Glomerular visceral epithelial cell (primary cell): ENCODE data around the gene ZNF140.

Experiments used
- DNase-seq: peaks from one replicate; pipeline ENCODE4 v3.0.0-alpha.2; 2016; ENCODE audit errors: extremely low spot score

The ZNF140 gene

DNA sequence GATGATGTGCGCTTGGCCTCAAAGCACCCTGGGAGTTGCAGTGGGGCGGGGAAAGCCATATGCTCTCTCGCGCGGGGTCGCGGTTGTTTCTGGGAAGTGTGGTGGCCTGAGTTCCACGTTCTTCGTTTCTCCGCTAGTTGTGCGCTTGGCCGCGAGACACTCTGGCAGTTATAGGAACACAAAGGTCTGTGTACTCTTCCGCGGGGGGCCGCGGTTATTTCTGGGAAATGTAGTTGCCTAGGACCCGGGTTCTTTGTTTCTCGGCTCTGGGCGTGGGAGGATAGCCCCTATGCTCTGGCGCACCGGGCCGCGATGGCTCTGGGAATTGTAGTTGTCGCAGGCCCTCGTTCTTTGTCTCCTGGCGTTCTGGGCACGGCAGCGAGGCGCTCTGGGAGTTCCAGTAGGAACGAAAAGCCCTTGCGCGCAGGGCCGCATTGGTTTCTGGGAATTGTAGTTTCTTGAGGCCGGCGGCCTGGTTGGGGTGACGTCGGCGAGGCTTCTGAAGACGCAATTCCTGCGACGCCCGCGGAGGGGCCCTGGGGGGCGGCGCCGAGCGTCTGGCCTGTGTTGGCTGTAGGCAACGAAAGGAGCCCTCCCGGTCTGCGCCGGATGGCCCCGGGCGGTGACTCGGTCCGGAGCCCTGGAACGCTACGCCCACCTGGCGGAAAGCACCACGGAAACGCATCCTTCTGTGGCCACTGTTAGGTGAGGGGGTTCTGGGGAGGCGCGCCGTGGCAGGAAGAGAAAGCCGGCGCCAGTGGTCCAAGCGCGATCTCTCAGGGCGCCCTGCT is at the start of gene ZNF140:
Gene ZNF140 (plus strand): TSS at position 556 of the 791 bp plus-strand sequence. CDS start 398 bp downstream, outside the sequence.
- DNase-seq, result peak; percentile 75

- peak; percentile 98 for DNase-seq
These were observed 43.3 kb upstream of the ZNF140 start, which contains the start of gene ZNF84 for GRCh38 chr12:133037207-133038005. ZNF84 (plus strand) TSS chr12:133037509; CDS start chr12:133041468, 3,959 bp downstream.

DNA sequence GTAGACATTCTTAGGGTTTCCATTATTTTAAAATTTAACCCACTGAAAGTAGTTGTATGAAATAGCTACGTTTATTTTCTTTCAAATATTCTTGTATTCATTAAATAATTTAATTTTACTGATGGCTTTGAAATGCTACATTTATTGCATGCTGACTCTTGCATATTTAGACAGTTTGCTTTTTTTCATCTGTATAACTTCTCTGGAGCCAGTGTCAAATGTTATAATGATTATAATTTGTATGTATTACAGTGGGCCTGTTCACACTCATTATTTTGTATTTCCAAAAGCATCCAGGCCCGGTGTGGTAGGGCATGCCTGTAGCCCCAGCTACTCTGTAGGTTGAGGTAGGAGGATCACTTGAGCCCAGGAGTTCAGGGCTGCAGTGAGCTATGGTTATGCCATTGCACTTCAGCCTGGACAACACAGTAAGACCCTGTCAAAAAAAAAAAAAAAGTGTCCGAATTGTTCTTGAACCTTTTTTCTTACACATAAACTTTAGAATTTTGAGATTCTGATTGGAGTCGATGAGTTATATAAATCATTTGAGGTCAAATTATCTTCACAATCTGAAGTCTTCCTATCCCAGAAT is 42.5 kb upstream of the ZNF140 start:
- no peak for DNase-seq

DNA sequence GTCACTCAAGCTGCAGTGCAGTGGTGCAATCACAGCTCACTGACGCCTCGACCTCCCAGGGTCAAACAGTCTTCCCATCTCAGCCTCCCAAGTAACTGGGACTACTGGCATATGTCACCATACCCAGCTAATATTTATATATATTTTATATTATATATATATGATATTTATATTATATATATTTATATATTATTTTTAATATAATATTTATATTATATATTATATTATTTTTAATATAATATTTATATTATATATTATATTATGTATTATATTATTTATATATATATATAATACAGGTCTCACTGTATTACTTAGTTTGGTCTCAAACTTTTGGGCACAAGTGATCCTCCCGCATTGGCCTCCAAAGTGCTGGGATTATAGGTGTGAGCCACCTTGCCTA is 34.0 kb upstream of the ZNF140 start:
- DNase-seq, result no peak

DNA sequence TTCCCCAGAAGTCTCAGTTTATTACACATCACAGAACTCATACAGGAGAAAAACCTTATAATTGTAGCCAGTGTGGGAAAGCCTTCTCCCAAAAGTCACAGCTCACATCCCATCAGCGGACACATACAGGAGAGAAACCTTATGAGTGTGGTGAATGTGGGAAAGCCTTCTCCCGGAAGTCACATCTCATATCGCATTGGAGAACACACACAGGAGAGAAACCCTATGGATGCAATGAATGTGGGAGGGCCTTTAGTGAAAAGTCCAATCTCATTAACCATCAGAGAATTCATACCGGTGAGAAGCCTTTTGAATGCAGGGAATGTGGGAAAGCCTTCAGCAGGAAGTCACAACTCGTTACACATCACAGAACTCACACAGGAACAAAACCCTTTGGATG is 23.3 kb upstream of the ZNF140 start:
- DNase-seq, result no peak

GRCh38 chr12:133058203-133059113 is 22.3 kb upstream of the ZNF140 start:
- no peak for DNase-seq

- DNase-seq, result no peak
These were observed 18.8 kb upstream of the ZNF140 start for GRCh38 chr12:133061954-133062353.

GRCh38 chr12:133063556-133063955 is 17.2 kb upstream of the ZNF140 start:
- no peak for DNase-seq

GRCh38 chr12:133073836-133074235 is 6.9 kb upstream of the ZNF140 start:
- DNase-seq, result no peak

GRCh38 chr12:133080026-133080367 is 726 bp upstream of the ZNF140 start:
- peak; percentile 78 for DNase-seq

- no peak for DNase-seq
These were observed 547 bp downstream of the ZNF140 start for GRCh38 chr12:133081159-133081780.

DNA sequence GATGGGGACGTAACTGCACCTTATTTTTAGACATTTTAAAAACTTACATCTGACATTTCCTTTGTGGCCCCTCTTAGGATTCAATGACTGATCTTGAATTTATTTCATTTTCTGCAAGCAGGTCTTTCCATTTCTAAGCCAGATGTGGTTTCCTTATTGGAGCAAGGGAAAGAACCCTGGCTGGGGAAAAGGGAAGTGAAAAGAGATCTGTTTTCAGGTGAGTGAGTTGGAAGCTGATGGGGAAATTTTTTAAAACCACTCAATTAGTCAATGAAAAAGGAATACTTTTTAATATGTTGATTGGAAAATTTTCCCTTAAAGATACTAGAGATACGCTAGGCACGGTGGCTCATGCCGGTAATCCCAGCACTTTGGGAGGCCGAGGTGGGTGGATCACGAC is 2.6 kb downstream of the ZNF140 start:
- DNase-seq, result no peak

DNA sequence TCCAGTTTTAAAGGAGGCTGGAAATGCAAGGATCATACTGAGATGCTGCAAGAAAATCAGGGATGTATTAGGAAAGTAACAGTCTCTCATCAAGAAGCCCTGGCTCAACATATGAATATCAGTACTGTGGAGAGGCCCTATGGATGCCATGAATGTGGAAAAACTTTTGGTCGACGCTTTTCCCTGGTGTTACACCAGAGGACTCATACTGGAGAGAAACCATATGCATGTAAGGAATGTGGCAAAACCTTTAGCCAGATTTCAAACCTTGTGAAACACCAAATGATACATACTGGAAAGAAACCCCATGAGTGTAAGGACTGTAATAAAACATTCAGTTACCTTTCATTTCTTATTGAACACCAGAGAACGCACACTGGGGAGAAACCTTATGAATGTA is 24.9 kb downstream of the ZNF140 start:
- DNase-seq, result no peak

DNA sequence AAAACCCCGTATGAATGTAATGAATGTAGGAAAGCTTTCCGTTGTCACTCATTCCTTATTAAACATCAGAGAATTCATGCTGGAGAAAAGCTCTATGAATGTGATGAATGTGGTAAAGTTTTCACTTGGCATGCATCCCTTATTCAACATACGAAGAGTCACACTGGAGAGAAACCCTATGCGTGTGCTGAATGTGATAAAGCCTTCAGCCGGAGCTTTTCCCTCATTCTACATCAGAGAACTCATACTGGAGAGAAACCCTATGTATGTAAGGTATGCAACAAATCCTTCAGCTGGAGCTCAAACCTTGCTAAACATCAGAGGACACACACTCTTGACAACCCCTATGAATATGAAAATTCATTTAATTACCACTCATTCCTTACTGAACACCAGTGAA is 25.5 kb downstream of the ZNF140 start:
- no peak for DNase-seq

GRCh38 chr12:133107121-133107520 is 26.4 kb downstream of the ZNF140 start:
- no peak for DNase-seq

GRCh38 chr12:133108150-133108549 is 27.4 kb downstream of the ZNF140 start:
- no peak for DNase-seq

DNA sequence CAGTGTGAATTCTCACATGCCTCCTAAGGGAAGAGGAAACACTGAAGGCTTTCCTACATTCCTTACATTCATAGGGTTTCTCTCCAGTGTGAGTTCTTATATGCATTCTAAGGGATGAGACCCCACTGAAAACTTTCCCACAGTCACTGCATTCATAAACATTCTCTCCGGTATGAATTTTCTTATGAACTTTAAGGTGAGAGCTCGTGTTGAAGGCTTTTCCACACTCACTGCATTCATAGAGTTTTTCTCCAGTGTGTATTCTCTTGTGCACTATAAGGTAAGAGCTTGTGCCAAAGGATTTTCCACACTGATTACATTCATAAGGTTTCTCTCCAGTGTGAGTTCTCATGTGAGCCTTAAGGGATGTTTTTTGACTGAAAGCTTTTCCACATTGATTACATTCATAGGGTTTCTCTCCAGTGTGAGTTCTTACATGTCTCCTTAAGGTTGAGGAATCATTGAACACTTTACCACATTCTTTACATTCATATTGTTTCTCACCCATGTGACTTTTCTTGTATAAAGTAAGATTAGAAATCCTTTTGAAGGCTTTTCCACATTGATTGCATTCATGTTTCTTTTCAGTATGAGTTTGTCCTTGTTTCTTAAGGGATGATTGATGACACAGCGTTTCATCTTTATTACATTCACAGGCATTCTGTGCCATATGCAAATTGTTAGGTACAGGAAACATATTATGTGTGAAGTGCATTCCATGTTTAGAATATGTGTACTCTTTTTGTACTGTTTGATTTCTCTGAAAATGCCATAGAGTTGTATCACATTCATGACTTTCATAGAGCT is 39.9 kb downstream of the ZNF140 start:
- DNase-seq, result no peak

GRCh38 chr12:133124674-133125073 is 44.0 kb downstream of the ZNF140 start:
- DNase-seq, result no peak

DNA sequence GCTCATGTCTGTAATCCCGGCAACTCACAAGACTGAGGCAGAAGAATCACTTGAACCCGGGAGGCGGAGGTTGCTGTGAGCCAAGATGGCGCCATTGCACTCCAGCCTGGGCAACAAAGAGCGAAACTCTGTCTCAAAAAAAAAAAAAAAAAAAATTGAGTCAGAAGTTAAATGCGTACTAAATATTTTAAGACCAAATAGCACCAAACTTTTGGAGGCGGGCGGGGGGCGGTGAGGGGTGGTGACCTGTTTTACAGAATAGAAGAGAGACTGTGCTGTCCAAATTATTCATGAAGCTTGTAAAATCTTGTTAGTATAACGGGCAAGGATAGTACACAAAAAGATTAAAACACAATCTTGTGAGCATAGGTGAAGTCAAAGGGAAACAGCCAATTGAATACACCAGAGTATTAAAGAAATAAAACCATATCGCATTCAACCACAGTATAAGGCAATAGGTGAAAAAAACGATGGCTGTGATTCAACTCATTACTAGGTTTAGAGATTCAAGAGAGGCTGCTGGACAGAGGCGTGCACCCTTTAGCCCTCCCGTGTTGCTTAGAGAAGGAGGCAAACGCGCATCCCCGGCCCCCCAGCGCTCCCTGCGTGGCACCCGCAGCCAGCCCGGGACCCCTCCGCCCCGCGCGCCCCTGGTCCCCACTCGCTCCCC is 48.8 kb downstream of the ZNF140 start:
- DNase-seq, result no peak
